ENCODE results near the gene MAPKAP1. TPM values are rescaled to one million over a fixed set of nuclear protein-coding genes. Genes with fewer than 3 reads are reported as not detected.
A peak's percentile ranks its signal among the peaks of the same experiment; 100 is the strongest.

Gene MAPKAP1
- total RNA-seq, 1 donor from 2014 or later = 81.3 TPM

DNA sequence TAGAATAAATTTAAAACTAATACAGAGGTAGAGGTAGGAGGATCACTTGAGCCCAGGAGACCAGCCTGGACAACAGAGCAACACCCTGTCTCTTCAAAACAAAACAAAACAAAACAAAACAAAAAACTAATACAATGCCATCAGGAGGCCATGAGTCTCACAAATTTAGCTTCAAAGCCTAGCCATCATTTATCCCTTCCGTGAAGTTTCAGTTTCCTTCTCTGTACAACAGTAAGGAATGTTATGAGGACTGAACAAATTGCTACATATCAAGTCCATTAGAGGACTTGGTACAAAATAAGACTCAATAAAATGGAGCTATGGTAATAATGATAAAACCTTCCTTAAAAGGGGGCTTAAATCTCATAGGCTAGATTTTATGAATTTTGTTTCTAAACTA, 60.8 kb downstream of the MAPKAP1 start:
- DNase-seq (ENCODE audit: low read depth, low spot score) = no peak

DNA sequence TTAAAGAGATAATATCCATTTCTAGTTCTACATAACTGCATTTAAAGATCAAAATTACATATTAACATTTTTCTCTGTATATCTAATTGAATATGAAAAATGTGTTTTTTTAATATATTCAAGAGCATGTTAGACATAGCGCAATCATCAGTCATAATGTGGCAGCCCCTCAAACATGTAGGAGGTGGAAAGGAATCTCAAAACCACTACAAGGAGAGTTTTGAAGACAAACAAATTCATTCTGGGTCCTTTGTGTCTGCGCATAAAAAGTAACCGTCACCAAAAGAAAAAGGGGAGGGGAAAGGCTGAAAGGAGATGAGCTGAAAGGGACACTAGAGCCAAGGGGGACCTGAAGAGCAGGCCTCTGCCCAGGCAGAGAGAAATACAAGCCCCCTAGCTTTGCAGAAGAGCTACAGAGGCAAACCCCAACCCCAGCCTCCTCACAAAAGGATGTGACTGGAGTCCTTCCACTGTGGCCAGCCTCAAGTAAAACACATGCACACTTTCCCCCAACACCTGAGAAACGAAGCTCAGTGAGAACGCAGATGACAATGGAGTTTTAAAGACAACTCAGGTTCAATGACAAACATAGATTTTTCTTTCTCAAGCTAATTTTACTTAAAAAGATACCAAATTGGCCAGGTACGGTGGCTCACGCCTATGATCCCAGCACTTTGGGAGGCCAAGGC, 62.0 kb downstream of the MAPKAP1 start:
- DNase-seq (ENCODE audit: low read depth, low spot score) = no peak

DNA sequence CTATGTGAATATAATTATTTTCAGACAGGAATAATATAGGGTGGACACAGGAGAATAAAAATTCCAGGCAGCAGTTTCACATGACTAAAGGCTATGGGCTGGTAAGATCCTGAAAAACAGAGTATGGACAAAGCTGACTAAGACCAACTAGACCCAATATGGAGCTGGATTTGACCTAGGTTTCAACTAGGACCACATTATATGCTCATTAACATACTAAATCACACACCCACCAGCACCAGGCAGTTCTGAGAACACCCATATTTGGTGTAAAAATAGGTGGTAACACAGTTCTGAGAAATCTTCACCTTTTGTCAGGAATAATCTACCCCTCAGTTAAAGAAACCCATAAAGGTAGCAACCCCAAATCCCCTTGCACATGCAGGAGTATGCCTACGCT, 64.7 kb downstream of the MAPKAP1 start:
- no peak for DNase-seq (ENCODE audit: low read depth, low spot score)

DNA sequence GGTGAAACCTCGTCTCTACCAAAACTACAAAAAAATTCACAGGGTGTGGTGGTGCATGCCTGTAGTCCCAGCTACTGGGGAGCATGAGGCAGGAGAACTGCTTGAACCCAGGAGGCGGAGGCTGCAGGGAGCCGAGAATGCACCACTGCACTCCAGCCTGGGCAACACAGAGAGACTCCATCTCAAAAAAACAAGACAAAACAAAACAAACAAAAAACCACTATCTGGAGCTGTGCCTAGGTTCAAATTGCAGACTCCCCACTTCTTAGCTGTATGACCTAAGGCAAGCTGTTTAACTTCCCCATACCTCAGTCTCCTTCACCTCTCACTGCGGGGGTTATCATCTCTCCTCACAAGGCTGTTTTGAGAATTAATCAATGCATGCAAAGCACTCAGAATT, 68.0 kb downstream of the MAPKAP1 start:
- DNase-seq (ENCODE audit: low read depth, low spot score) = no peak

DNA sequence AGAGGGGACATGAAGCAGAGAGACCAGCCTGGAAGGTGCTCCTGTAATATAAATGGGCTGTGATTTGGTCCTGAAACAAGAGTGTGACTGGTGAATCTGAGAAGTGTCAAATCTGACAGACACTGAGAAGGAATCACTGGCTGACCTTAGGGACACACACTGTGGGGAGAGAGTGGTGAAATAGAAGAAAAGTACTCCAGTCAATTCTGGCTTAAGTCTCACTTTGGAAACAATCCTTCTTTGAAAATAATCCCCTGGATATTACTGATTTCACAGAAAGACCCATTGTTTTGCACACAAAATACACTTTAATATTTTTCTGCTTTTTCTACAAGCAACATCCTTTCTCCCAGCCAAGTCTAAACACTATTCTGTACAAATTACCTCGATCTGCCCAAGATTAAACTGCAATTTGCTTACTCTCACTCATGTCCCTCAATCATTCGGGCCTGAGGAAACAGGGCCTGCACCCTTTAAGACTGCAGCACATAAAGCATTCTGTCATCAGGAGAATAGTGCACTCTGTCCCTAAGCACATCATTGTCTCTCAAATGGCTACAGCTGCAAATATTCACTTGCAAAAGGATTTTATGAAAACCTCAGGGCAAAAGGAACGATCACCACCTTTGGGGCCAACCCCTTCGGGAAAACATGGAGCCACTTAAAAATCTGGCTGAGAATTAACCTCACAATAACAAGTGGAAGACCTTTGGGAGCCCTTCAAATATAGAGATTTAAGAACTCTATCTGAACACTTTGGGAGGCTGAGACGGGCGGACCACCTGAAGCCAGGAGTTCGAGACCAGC, 68.6 kb downstream of the MAPKAP1 start:
- no peak for DNase-seq (ENCODE audit: low read depth, low spot score)

DNA sequence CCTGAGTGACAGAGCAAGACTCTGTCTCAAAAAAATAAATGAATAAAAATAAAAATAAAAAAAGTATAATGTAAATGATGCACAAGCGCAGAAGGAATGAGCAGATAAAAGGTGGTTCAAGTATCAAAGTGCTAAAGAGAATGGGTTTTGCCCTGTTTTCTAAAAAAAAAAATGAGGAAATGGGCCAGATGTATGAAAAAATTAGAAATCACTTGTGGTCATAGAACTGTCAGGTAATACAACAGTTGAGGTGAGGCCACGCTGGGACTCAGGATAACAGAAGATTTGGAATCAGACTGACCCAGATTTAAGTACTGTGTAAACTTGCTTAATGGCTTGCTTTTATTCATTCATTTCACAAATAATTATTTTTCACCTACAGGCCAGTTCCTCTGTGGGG, 69.8 kb downstream of the MAPKAP1 start:
- DNase-seq (ENCODE audit: low read depth, low spot score) = no peak

DNA sequence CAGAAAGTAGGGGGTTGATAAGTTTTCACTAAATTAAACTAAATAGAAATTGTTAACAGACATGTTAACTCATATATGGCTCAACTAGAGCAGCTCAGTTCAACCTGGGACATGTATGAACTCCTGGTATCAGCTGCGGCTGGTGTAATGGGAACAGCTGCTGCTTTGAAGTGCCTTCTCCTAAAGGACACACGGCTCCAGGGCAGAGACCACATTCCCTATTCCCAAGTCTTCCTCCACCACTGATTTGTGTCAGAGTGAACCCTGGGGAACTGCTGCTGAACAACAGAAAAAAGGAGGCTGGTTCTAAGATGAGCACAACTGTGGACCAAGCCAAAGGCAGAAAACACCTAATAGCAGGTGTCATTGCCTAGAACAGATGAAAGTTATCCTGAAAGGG, 71.1 kb downstream of the MAPKAP1 start:
- no peak for DNase-seq (ENCODE audit: low read depth, low spot score)

DNA sequence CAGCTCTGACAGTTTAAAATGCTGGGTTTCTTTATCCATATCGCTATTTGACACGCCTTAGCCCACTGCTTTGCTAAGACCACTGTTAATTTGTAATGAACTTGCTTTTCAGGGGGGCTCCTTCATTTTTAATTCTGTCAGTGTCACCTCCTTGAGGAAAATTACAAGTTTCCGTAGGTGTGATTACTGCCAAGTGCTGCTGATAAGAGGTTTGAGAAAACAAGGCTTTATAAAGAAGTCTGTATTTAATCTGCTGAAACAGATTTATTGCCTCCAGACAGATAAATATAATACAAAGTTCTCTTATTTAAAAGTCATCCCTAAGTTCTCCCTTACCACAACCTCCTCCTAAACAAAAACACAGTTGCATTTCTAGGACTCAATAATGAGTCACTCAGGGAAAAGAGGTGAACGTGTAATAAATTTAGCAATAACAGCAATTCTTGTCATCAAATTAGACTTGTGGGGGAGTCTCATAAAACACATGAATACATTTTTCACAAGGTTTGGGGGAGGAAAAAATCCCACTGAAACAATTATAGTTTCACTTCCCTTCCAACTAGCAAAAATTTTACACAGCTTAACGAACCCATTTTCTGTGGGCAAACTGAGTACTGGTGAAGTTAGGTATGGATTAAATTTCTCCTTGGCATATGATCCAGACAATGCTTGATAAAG, 72.8 kb downstream of the MAPKAP1 start:
- DNase-seq (ENCODE audit: low read depth, low spot score) = no peak

DNA sequence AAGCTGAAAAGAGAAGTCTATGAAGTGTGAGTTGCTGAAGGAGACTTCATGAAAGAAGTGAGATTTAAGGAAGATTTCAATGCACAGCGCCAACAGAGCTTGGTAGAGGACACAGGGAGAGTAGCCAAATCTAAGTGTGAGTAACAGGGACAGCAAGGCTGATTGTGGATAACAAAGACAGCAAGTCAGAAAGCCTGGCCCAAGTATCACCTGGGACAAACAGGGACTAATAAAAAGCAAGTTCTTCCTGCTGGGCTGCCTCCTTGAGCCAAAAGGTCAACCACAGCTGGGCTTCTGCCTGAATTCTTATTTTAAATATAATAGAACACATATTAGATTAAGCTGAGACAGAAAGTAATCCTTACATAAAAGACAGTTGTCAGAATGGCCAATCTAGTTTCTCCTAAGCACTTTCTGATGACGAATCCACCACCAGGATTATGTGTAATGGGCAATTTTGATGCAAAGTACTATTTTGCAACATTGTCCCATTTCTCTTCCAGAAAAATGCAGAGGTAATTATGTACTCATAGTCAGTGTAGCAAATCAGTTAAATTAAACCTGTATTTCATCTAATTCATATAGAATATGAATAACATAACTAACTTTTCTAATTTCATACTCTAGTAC, 73.8 kb downstream of the MAPKAP1 start:
- DNase-seq (ENCODE audit: low read depth, low spot score) = no peak

DNA sequence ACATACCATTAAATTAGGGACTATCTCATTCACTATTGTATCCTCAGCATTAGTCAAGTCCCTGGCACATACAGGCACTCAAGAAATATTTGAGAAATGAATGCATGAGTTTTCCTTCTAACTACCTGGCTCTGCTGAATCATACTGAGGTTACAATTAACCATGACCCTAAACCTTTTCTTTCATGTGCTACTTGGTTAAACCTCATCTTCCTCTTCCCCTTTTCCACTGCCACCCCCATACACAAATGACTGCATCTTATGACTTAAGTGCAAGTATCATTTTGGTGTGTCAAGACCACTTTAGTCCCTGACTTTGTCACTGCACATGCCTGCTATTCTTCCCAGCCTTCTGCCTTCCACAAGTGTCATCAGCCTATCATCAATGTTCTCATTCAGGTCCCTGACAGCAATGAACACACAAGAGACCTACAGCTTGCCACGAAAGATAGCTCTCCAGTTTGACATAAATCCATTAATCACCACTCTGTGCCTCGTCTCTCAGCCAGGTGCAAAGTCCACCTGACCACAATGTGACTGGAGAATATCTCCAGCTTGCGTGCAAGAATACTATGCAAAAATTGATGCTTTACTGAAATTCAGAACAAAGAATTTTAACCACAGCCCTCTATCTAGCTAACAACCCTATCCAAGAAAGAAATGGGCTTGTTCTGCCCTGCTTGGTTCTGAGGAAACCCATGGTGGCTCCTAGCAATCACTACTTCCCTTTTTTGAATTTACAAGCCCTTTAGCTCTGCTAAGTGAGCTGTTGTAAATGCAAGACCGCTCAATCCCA, 74.5 kb downstream of the MAPKAP1 start:
- no peak for DNase-seq (ENCODE audit: low read depth, low spot score)

DNA sequence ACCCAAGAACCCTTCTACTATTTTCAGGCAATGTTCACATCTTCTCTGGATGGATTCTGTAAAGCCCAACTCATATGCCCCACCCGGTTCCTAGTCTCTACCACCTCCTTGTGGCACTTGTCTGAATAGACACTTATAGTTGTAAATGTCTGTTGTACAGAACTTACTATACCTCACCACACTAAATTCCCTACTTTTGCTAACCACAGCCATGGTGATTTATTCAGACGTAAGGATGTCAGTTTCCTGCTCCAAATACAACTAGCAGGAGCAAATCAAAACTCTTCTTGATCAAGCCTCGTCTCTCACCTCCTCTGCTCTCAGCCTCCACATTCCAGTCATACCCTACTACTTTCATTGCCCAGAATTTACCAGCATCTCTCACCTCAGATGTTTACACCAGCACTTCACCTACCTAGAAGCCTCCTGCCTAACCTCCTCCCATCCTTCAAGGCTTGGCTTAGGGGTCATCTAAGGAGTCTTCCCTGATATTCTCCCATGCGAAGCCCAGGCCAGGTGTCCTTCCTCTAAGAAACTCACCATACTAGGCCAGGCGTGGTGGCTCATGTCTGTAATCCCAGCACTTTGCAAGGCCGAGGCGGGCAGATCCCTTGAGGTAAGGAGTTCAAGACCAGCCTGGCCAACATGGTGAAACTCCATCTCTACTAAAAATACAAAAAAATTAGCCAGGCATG, 75.5 kb downstream of the MAPKAP1 start:
- DNase-seq (ENCODE audit: low read depth, low spot score) = peak; percentile 37

DNA sequence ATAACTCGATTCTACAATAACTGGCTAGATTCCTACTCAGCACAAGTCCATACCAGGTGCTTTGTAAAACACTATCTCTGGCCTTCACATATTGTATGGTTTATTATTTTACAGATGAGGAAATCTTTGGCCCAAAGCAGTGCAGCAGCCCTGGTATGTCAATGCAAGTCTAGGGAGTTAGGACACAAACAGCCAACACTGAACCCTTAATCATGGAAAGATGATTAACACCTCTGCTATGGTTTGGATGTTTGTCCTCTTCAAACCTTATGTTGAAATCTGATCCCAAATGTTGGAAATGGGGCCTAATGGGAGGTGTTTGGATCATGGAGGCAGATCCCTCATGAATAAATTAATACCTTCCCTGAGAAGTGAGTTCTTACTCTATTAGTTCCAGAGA, 76.6 kb downstream of the MAPKAP1 start:
- no peak for DNase-seq (ENCODE audit: low read depth, low spot score)

DNA sequence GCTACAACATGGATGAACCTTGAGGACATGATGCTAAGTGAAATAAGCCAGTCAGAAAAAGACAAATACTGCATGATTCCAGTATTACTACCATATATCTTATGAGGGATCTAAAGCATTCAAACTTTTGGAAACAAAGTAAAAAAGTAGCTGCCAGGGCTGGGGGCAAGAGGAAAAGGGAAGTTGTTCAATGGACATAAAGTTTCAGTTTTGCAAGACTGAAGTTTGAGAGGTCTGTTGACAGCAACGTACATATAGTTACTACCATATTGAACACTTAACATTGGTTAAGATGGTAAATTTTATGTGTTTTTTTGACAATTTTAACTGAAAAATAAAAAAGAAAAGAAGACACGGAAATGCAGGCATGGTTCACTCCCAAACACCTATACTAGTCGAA, 77.6 kb downstream of the MAPKAP1 start:
- DNase-seq (ENCODE audit: low read depth, low spot score) = no peak

DNA sequence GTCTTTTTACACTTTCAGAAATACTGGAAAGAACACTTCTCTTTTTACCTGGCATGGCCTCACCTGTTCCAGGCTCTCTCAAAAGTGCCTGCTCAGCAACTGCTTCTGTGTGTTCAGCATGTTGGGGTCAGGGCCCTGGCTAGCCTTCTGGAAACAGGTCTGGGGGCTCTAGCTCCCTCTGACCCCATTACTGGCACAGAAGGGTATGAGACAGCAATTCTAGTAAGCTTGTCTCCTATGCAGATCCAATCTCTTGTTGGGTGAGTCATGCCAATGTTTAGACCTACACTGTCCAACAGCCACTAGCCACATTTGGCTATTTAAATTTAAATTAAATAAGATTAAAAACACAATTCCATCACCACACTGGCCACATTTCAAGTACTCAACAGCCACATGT, 80.8 kb downstream of the MAPKAP1 start:
- DNase-seq (ENCODE audit: low read depth, low spot score) = no peak

DNA sequence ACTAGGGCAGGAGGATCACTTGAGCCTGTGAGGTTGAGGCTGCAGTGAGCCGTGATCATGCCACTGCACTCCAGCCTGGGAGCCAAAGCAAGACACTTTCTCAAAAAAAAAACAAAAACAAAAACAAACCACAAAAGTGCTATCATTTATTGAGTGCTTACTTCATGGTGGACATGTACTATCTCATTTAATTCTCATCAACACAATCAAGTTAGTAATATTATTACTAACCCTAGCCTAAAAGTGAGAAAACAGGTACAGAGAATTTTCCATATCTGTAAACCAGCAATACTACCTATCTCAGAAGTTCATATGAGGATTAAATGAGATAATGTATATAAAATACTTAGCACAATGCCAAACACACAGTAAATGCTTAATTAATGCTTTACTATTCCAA, 85.8 kb downstream of the MAPKAP1 start:
- no peak for DNase-seq (ENCODE audit: low read depth, low spot score)

DNA sequence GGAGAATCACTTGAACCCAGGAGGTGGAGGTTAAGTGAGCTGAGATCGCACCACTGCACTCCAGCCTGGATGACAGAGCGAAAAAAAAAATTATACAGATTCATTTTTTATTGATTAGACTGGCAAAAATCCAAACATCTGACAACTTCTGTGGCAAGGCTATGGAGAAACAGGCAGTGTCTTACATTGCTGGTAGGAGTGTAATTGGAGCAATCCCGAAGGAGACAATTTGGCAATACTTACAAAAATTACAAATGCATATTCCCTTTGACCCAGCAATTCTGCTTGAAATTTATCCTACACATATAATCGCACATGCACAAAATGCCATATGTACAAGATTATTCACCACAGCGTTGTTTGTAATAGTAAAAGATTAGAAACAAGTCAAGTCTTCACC, 86.8 kb downstream of the MAPKAP1 start:
- DNase-seq (ENCODE audit: low read depth, low spot score) = no peak

DNA sequence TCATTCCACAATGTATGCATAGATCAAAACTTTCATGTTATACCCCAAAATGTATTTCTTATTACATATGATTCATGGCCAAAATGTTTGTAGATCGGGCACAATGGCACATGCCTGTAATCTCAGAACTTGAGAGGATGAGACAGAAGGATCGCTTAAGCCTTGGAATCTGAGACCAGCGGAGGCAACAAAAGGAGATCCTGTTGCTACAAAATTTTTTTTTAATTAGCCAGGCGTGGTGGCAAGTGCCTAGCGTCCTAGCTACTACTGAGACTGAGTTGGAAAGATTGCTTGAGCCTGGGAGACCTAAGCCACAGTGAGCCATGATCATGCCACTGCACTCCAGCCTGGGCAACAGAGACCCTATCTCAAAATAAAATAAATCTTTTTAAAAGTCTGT, 89.9 kb downstream of the MAPKAP1 start:
- DNase-seq (ENCODE audit: low read depth, low spot score) = no peak

DNA sequence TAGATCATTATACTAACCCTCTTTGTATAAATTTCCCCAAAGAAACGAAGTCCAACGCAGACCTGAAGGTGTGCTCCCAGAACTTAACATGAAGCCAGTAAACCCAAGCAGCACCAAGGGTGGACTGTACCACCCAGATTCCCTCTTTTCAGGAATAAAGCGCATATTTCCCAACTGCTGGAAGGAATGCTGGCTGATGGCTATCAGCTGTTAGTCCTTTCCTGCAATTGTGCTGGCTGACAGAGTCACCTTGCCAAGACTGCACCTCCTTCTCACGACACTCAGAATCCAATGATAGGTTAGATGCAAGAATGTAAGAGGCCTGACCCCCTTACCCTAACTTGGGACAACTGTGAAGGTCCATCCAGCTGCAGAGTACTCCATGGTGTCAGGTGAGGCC, 93.9 kb downstream of the MAPKAP1 start:
- DNase-seq (ENCODE audit: low read depth, low spot score) = peak; percentile 69

DNA sequence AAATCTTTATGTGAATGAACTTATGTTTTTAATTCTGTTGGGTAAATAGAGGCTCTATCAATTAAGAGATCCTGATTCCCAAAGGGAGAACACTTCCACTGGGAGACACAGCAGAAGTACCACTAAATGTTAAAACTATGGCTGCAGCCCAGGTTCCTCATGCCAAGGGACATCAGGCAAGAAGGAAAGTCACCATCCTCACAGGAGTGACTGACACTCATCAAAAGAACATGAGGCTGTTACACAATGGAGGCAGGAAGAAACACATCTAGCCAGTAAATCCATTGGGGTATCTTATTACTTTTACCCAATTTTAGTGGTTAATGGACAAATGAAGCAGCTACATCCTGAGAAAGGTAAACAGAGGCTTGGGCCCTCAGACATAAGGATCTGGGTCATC, 94.4 kb downstream of the MAPKAP1 start:
- DNase-seq (ENCODE audit: low read depth, low spot score) = no peak

DNA sequence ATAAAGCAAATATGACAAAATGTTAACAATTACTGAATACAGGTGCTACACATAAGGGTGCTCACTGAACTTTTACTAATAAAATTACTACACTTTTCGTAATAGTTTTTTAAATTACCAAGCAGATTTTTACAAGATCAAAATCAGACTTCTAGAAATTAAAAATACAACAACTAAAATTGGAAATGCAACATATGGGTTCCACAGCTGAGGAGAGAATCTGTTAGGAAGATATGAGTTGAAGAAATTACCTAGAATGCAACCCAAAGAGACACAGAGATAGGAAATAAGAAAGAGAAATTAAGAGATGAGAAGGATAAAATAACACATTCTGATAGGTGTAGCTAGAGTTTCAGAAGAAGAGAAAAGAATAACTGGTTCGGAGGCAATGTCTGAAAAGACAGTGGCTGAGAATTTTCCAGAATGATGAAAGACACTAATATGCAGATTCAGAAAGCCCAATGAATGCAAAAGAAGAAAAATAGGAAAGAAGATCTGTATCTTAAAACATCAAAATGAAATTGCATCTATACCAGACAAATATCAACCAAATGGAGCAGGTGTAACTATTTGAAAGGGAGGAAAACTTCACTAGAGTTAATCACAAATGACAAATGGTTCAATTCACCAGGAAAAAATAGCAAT, 95.8 kb downstream of the MAPKAP1 start:
- DNase-seq (ENCODE audit: low read depth, low spot score) = no peak
